SJSA1 (cell line): ENCODE measurements around the gene ANKRD34A. TPM values are rescaled to one million over a fixed set of nuclear protein-coding genes. Genes with fewer than 3 reads are reported as not detected.

Source experiments
- DNase-seq, 2 experiments: peaks; one replicate each; pipeline ENCODE4 v3.0.0-alpha.2; 2015 to 2020; ENCODE audit warnings: low spot score in 2 of 2, low read depth in 1 of 2
- H3K27ac ChIP-seq: fragments of 250-450 bp; sonication (Bioruptor Pico); 2 replicates; pipeline ENCODE4 v1.5.1; 2020; ENCODE audit warnings: mild to moderate bottlenecking, moderate library complexity
- H3K27me3 ChIP-seq: fragments of 250-450 bp; sonication (Bioruptor Pico); replicated peaks from 2 replicates; pipeline ENCODE4 v1.5.1; 2020; ENCODE audit warnings: mild to moderate bottlenecking, moderate library complexity
- H3K36me3 ChIP-seq: fragments of 250-450 bp; sonication (Bioruptor Pico); 2 replicates; pipeline ENCODE4 v1.5.1; 2020; ENCODE audit warnings: mild to moderate bottlenecking
- H3K4me1 ChIP-seq: fragments of 250-450 bp; sonication (Bioruptor Pico); replicated peaks from 2 replicates; pipeline ENCODE4 v1.6.1; 2021; ENCODE audit warnings: mild to moderate bottlenecking
- H3K4me3 ChIP-seq: fragments of 250-450 bp; sonication (Bioruptor Pico); 2 replicates; pipeline ENCODE4 v1.5.1; 2020; ENCODE audit warnings: mild to moderate bottlenecking
- H3K9me3 ChIP-seq: fragments of 250-450 bp; sonication (Bioruptor Pico); replicated peaks from 2 replicates; pipeline ENCODE4 v1.5.1; 2020; ENCODE audit warnings: mild to moderate bottlenecking
- total RNA-seq: library from RNA; depleted of rRNA; stranded (reverse); fragments of >200 nt; shearing (Covaris generic); gene quantifications from 2 replicates; pipeline ENCODE4 v1.2.3, GENCODE V29; 2014

Gene ANKRD34A
- total RNA-seq, 1 experiment from 2014 or later, result 0.13 TPM

- H3K9me3 ChIP-seq, result no peaks in the 10 kb centered on the region
- H3K4me3 ChIP-seq, result peak overlapping the region; percentile 52
- peaks cover 41% of the 10 kb centered on the region for H3K4me1 ChIP-seq
- H3K36me3 ChIP-seq, result peaks cover 20% of the 10 kb centered on the region
- no peaks in the 10 kb centered on the region for H3K27me3 ChIP-seq
- peak in 1 of 2 experiments; percentile 26 for DNase-seq
- peak overlapping the region; percentile 41 for H3K27ac ChIP-seq
Measured at GRCh38 chr1:145956781-145957442, 7.5 kb downstream of the ANKRD34A start.

GRCh38 chr1:145956361-145956760, 8.0 kb downstream of the ANKRD34A start:
- no peaks in the 10 kb centered on the region for H3K27me3 ChIP-seq
- peaks cover 36% of the 10 kb centered on the region for H3K4me1 ChIP-seq
- H3K36me3 ChIP-seq, result peaks cover 24% of the 10 kb centered on the region
- H3K27ac ChIP-seq, result peak overlapping the region; percentile 41; the same call in 1 of the 2 replicates
- H3K4me3 ChIP-seq, result peak overlapping the region; percentile 52
- DNase-seq, result no peak
- no peaks in the 10 kb centered on the region for H3K9me3 ChIP-seq

DNA sequence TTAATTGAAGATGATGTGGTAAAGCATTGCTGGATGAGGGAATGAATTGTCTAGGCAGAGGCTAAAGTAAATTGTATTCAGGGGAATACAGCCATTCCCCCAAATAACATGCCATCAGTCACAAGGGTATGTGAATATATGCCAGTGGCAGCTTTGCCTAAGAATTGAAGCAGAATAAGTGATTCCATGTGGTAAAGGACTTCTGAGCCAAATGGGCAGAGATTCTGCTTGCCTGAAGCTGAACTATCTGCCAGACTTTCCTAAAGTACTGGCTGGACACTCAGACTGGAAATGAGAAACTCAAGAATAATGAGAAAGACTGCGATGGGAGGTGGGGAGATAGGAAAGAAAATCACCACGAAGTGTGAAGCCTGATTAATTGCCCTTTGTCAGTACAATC, 8.9 kb downstream of the ANKRD34A start:
- no peaks in the 10 kb centered on the region for H3K27me3 ChIP-seq
- no peak overlapping the region for H3K27ac ChIP-seq
- H3K36me3 ChIP-seq, result peaks cover 29% of the 10 kb centered on the region
- no peaks in the 10 kb centered on the region for H3K9me3 ChIP-seq
- DNase-seq, result no peak
- peaks cover 28% of the 10 kb centered on the region for H3K4me1 ChIP-seq
- no peak overlapping the region for H3K4me3 ChIP-seq

GRCh38 chr1:145953861-145954260, 10.5 kb downstream of the ANKRD34A start:
- Histone ChIP-seq H3K9me3 (no peaks in the 10 kb centered on the region), H3K36me3 (peaks cover 35% of the 10 kb centered on the region), H3K27ac (no peak overlapping the region), H3K4me1 (peaks cover 21% of the 10 kb centered on the region), H3K4me3 (no peak overlapping the region), H3K27me3 (no peaks in the 10 kb centered on the region)
- no peak for DNase-seq

- H3K27me3 ChIP-seq, result no peaks in the 10 kb centered on the region
- DNase-seq, result no peak
- H3K27ac ChIP-seq, result no peak overlapping the region
- peaks cover 35% of the 10 kb centered on the region for H3K36me3 ChIP-seq
- no peak overlapping the region for H3K4me3 ChIP-seq
- no peaks in the 10 kb centered on the region for H3K9me3 ChIP-seq
- H3K4me1 ChIP-seq, result peaks cover 15% of the 10 kb centered on the region
Measured at GRCh38 chr1:145952903-145953302, 11.5 kb downstream of the ANKRD34A start.

GRCh38 chr1:145951526-145951925, 12.8 kb downstream of the ANKRD34A start:
- no peak overlapping the region for H3K27ac ChIP-seq
- no peak overlapping the region for H3K4me3 ChIP-seq
- DNase-seq, result no peak
- H3K36me3 ChIP-seq, result peaks cover 49% of the 10 kb centered on the region
- no peaks in the 10 kb centered on the region for H3K9me3 ChIP-seq
- no peaks in the 10 kb centered on the region for H3K27me3 ChIP-seq
- peaks cover 13% of the 10 kb centered on the region for H3K4me1 ChIP-seq

- Histone ChIP-seq H3K27ac (no peak overlapping the region), H3K36me3 (peaks cover 51% of the 10 kb centered on the region), H3K4me1 (no peaks in the 10 kb centered on the region), H3K4me3 (no peak overlapping the region), H3K27me3 (no peaks in the 10 kb centered on the region), H3K9me3 (no peaks in the 10 kb centered on the region)
- no peak for DNase-seq
Measured at GRCh38 chr1:145949219-145949618, 15.2 kb downstream of the ANKRD34A start.

DNA sequence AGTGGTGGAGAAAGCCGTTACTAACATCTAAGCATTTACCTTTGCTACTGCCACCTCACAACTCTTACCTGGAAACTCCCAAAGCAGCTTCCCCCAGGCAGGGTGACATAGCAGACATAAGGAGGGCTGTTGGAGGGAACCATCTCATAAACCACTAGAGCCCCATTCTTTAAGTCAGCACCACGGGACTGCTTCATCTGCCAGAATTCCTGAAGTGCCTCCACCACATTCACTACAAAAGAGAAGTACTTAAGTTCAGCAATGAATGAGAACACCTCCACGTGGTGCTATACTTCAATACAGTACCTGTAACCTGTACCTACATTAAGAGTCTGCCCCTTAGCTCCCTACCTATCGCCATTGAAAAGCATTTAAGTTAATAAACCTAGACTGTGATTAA, 16.8 kb downstream of the ANKRD34A start:
- Histone ChIP-seq H3K9me3 (no peaks in the 10 kb centered on the region), H3K27ac (no peak overlapping the region)
- DNase-seq, result no peak

GRCh38 chr1:145946477-145946986, 17.8 kb downstream of the ANKRD34A start:
- H3K27me3 ChIP-seq, result no peaks in the 10 kb centered on the region
- H3K27ac ChIP-seq, result no peak overlapping the region
- peaks cover 55% of the 10 kb centered on the region for H3K36me3 ChIP-seq
- H3K4me1 ChIP-seq, result no peaks in the 10 kb centered on the region
- H3K4me3 ChIP-seq, result no peak overlapping the region
- H3K9me3 ChIP-seq, result no peaks in the 10 kb centered on the region
- no peak for DNase-seq

More for the DNA sequence above, 16.8 kb downstream of the ANKRD34A start:
- Histone ChIP-seq H3K4me1 (no peaks in the 10 kb centered on the region), H3K4me3 (no peak overlapping the region), H3K27me3 (no peaks in the 10 kb centered on the region), H3K36me3 (peaks cover 59% of the 10 kb centered on the region)

DNA sequence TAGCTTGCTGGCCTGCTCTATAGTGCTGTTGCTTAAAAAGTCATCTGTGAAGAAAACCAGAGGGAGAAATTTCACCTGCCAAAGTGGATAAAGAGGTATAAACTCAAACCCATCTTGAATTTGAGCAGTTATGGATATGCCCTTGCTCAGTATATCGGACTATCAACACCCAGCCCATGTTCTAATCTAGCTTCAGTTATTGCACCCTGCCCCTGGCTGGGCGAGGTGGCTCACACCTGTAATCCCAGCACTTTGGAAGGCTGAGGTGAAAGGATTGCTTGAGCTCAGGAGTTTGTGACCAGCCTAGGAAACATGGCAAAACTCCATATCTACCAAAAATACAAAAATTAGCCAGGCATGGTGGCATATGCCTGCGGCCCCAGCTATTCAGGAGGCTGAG, 19.8 kb downstream of the ANKRD34A start:
- H3K36me3 ChIP-seq, result peaks cover 53% of the 10 kb centered on the region
- H3K27ac ChIP-seq, result no peak overlapping the region
- H3K4me1 ChIP-seq, result no peaks in the 10 kb centered on the region
- no peaks in the 10 kb centered on the region for H3K27me3 ChIP-seq
- no peak overlapping the region for H3K4me3 ChIP-seq
- no peaks in the 10 kb centered on the region for H3K9me3 ChIP-seq
- no peak for DNase-seq

DNA sequence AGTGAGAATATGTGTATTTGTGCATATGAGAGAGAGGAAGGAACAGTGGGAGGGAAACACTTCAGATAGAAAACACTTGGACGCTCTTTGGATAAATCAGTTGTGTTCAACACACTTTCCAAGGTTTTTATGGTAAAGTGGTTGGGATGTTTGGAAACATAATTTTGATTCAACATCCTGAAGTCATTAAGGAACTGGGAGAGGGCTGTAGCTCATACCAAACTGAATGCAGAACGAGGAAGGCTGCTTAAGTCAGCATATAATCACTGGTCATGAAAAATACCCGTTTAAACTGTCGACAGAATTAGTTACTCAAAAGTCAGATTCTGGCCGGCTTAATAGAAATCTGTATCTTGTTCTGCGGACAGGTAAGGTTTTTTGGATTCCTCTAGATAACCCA, 21.5 kb downstream of the ANKRD34A start:
- no peak for DNase-seq
- H3K4me3 ChIP-seq, result no peak overlapping the region
- no peaks in the 10 kb centered on the region for H3K9me3 ChIP-seq
- H3K4me1 ChIP-seq, result no peaks in the 10 kb centered on the region
- no peak overlapping the region for H3K27ac ChIP-seq
- peaks cover 52% of the 10 kb centered on the region for H3K36me3 ChIP-seq
- no peaks in the 10 kb centered on the region for H3K27me3 ChIP-seq

DNA sequence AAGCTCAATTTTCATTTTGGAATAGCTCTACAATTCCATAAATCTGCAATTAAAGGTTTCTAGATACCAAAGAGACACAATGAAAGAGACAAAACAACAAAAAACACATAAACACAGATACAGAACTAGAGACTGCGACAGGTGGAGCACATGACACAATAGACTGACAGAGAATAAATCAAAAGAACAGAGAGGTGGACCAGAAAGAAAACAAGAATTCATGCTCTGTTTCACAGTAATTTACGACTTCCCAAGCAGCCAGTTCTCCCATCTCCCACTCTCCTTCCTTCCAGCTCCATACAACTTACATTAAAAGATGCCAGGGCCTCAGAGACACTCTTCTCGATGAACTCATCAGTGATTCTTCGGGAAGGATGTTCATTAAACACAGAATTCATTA, 22.0 kb downstream of the ANKRD34A start:
- Histone ChIP-seq H3K9me3 (no peaks in the 10 kb centered on the region), H3K27ac (no peak overlapping the region), H3K36me3 (peaks cover 52% of the 10 kb centered on the region), H3K4me1 (no peaks in the 10 kb centered on the region), H3K27me3 (no peaks in the 10 kb centered on the region), H3K4me3 (no peak overlapping the region)
- no peak for DNase-seq

GRCh38 chr1:145937436-145937835, 26.9 kb downstream of the ANKRD34A start:
- peaks cover 44% of the 10 kb centered on the region for H3K36me3 ChIP-seq
- no peak overlapping the region for H3K27ac ChIP-seq
- H3K4me3 ChIP-seq, result no peak overlapping the region
- H3K9me3 ChIP-seq, result no peaks in the 10 kb centered on the region
- no peaks in the 10 kb centered on the region for H3K27me3 ChIP-seq
- H3K4me1 ChIP-seq, result no peaks in the 10 kb centered on the region
- DNase-seq, result no peak

- DNase-seq, result no peak
- no peaks in the 10 kb centered on the region for H3K9me3 ChIP-seq
- H3K27ac ChIP-seq, result no peak overlapping the region
- no peak overlapping the region for H3K4me3 ChIP-seq
- H3K27me3 ChIP-seq, result no peaks in the 10 kb centered on the region
- H3K36me3 ChIP-seq, result peaks cover 38% of the 10 kb centered on the region
- no peaks in the 10 kb centered on the region for H3K4me1 ChIP-seq
Measured at GRCh38 chr1:145936247-145936646, 28.1 kb downstream of the ANKRD34A start.

DNA sequence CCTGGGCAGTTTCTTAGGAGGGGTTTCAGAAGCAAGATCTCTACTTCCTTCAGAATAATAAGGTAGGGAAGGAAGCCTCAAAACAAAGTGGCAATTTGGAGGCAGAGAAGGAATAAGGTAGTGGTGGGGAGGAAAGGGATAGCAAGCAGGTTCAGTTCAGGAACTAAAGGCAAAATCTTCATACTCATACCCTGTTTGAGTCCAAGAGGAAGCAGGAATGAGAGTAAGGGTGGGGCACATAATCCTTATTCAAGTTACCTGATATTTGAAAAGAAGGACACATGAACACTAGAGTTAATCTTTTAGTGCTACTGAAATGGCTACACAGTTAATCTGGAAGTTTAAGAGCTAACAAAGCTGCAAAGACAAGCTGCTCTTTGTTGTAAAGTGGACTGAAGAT, 28.7 kb downstream of the ANKRD34A start:
- peaks cover 40% of the 10 kb centered on the region for H3K36me3 ChIP-seq
- H3K27me3 ChIP-seq, result no peaks in the 10 kb centered on the region
- no peak for DNase-seq
- no peak overlapping the region for H3K4me3 ChIP-seq
- no peaks in the 10 kb centered on the region for H3K9me3 ChIP-seq
- H3K27ac ChIP-seq, result no peak overlapping the region
- H3K4me1 ChIP-seq, result no peaks in the 10 kb centered on the region
